HG02885 (cell line): ENCODE results near the gene ATIC.

ENCODE experiments used
- ATAC-seq: cut with Tn5 transposase; IDR thresholded peaks from one replicate; pipeline ENCODE4 v1.9.1; 2021; ENCODE audit warnings: mild to moderate bottlenecking; ENCODE audit not compliant: unreplicated experiment, poor library complexity

The ATIC gene

GRCh38 chr2:215395687-215396460 lies 84.0 kb downstream of the ATIC start:
- no peak for ATAC-seq

DNA sequence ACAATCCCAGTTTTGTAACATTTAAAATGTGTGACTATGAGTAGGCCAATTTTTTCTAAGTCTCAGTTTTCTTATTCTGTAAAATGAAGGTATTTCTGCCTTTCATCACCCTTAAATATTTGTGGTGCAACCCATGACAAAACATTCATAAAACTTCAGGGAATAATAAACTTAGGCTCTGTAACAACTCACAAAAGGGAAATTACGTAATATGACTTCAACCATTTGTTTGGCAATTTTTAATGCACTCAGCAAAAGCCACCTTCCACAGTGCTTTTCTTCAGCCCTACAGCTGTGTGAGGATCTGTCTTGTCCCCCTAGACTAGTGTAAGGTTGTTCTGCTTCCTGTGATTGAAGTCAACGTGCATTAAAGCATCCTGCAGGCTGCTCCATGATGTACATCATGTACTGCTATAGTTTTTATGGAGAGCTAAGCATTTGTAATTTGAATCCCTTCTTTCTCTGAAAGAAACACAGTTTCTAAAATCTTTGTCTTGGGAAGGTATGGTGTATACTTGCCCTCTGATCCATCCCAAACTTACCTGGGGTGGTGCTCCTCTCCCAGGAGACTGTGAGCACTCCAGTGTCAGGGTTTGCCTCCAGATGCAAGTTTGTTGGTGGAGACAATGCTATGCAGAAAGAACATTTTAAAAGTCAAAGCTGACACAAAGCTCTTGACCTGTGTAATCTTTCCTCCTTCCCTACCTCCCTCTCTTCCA lies 84.9 kb downstream of the ATIC start:
- no peak for ATAC-seq

- no peak for ATAC-seq
Observed at GRCh38 chr2:215397632-215398341, 85.9 kb downstream of the ATIC start.

GRCh38 chr2:215399067-215399716 lies 87.3 kb downstream of the ATIC start:
- ATAC-seq: no peak
